Adrenal gland (tissue), 5 donors: ENCODE results near the gene SH3GL2.

Source experiments
- CTCF ChIP-seq, 6 experiments: fragments of 450-650 bp in 4 of 6; fragments of 200-600 bp in 2 of 6; sonication (generic) in 1 of 6; IDR thresholded peaks; 1 replicate in 5 of 6; 2 replicates in 1 of 6; pipeline versions ENCODE4 v1.5.1 to v1.8.0; 2016 to 2021; ENCODE audit warnings: antibody characterized with exemption in 6 of 6, mild to moderate bottlenecking in 2 of 6, moderate library complexity in 1 of 6
- POLR2A ChIP-seq, 2 donors: fragments of 450-650 bp; IDR thresholded peaks; one replicate each; pipeline ENCODE4 v1.6.1; 2017; ENCODE audit warnings: antibody characterized with exemption in 2 of 2, mild to moderate bottlenecking in 2 of 2, moderate library complexity in 1 of 2
- donor health status: DM: no; HTN: no; CAD: no.

GRCh38 chr9:17777465-17777864 lies 198.6 kb downstream of the SH3GL2 start:
- TF ChIP-seq CTCF (IDR thresholded peaks at IDR 0.05) (no peak), POLR2A (IDR thresholded peaks at IDR 0.05) (no peak)
